CMK (cell line): ENCODE results near the gene KRTAP4-3.
"Not testable (repeated sequence)": the region's sequence is repeated elsewhere in the genome, so short reads cannot be mapped to it uniquely, and the experiment has no call there.

Source experiments
- DNase-seq: peaks from one replicate; pipeline ENCODE4 v3.0.0-alpha.2; 2010; ENCODE audit warnings: low read depth

KRTAP4-3 gene

GRCh38 chr17:41151525-41151924, 16.5 kb downstream of the KRTAP4-3 start:
- no peak for DNase-seq

DNA sequence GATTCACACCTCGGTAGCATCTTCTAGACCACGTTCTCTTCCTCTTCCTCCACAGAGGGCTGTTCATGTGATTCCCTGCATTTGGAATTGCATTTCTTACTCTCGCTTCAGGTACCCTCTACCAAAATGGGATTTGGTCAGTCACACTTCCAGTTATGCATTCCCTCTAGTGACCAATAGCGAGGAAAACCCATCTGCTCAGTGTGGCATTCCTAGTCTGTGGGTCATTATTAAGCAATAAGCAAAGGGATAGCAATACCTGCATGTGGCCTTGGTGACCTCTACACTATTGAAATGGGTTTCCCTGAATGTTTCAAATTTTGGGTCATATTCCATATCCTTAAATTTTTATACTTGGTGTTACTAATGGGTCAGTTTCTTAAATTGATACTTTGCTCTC, 18.0 kb downstream of the KRTAP4-3 start:
- no peak for DNase-seq

- DNase-seq = no peak
Measured at GRCh38 chr17:41149652-41149985, 18.4 kb downstream of the KRTAP4-3 start, which contains the start of gene KRTAP4-5. Gene KRTAP4-5 (minus strand): TSS chr17:41149825. CDS start chr17:41149767, 58 bp downstream.

- DNase-seq = not testable (repeated sequence)
Measured at GRCh38 chr17:41148971-41149651, 18.9 kb downstream of the KRTAP4-3 start.

DNA sequence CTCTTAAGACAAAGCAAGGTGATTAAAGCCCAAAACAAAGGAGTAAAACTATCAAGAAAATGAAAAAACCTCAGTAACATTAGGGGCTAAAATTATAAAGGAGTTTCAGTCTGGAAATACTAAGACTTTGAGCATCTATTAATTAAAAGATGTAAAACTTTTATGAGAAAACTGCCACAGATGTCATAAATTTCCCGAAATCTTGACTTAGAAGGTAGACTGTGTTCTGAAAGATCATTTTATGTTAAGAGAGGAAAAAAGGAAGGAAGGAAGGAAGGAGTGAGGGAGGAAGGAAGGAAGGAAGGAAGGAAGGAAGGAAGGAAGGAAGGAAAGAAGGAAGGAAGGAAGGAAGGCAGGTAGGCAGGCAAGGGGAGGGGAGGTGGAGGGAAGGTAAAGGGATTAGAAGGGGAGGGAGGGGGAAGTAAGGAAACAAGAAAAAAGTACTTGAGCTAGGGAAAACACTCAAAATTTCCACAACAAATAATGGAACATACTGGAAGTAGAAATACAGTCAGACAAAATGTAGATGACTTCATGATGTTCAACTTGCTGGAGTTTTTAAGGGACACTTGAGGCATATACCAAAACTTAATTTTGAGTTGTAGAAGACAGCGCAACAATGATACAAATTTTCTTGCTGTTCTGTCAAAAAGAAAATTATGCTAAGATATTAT, 20.4 kb downstream of the KRTAP4-3 start:
- DNase-seq = no peak

- DNase-seq = no peak
Measured at GRCh38 chr17:41145261-41145660, 22.8 kb downstream of the KRTAP4-3 start.

DNA sequence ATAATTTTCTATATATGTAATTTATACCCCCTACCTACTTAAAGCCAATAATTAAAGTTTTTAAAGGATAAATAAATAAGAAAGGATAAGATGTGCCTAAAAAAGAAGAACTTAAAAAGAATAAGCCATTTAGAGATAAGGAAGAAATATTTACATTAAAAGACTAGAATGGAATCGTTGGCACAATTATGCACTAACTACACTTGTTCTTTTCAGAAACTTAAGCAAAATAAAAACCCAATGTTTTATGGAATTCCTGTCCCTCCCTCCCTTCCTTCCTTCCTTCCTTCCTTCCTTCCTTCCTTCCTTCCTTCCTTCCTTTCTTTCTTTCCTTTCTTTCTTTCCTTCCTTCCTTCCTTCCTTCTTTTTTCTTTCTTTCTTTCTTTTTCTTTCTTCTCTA, 23.2 kb downstream of the KRTAP4-3 start:
- DNase-seq = no peak

- DNase-seq = no peak
Measured at GRCh38 chr17:41141361-41141760, 26.7 kb downstream of the KRTAP4-3 start.

DNA sequence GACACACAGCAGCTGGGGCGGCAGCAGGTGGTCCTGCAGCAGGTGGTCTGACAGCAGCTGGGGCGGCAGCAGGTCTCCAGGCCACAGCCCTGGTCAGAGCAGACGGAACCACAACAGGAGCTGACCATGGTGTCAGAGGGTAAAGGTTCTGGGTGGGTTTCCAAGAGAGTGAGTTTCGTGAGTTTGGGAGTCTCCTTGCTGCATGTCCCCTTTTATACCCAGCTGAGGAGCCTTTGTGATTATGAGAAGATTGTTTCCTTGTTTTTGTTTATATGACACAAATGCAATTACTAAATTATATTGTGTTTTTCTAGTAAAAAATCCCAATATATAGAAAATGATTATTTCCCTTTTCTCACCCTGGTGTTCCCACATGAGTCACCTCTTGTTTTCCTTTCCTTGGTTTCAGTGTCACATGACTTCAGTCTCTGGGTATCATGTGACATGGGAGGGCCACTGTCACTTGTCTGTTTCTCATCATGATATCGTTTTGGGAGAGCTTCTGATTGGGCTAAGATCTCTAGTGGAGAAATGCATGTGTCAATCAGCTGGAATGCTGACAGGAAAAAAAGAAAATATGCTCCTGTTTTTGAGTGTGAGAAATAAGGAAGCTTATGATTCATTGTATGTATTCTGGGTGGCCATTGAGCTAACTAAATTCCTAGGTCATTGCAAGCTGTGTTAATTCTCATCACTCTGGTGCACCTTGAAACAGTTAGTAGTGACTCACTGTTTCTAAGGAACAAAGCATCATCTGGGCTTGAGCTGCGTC, 27.5 kb downstream of the KRTAP4-3 start, which contains the start of gene KRTAP4-6:
TSS of gene KRTAP4-6 (minus strand) at position 185 of the 772 bp plus-strand sequence. CDS start at position 128, 57 bp downstream.
- DNase-seq = no peak

GRCh38 chr17:41139865-41140264, 28.2 kb downstream of the KRTAP4-3 start:
- not testable (repeated sequence) for DNase-seq

DNA sequence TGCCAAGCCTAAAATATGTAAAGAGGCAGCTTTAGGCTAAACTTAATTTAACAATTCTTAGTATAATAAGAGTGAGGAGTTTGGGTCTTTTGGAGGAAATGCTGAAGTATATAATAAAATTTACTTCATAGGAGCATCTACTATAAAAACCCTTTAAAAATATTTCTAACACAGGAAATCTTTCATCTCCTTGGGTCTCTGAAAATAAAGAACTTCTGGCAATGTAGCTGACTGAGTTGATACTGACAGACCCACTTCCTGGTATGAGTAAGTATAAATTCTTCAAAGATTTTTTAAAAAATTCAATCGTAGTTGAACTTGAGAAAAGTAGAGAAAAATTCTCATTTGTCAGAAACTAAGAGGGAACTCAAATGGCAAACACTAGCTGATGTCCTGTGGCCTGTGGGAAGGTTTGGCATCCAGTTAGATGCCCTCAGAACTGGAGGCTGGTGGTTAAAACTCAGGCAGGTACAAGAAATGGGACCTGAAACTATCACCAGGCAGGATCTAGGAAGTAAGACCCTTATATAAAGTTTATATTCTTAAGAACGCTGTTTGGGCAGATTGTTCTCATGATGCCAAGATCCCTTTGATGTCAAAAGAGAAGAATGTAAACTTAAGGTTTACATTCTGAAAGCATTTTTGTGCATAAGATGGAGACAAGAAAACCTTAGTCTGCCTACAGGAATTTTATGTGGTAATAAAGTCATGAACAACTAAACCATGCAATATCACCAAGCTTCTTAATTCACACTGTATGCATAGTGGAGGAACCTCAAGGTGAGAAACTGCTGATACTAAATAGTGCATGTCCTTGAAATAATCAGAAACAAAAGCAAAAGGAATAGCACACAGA, 33.9 kb downstream of the KRTAP4-3 start:
- DNase-seq = no peak

DNA sequence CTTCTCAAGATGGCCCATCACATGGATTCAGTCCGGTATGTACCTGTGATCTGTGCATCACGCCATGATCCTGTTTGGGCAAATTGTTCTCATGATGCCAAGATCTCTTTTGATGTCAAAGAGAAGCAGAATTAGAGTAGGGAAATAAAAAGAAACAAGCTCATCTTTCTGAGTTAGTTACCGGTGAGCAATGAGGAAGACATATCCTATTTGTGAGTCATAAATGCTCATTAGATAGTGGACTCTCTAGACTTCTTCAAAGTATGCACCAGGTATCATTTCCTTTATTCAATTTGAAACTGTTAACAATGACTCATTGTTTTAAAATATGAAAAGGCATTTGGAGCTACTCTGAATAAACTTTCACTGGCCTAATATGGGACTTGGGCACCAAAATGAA, 36.0 kb downstream of the KRTAP4-3 start:
- DNase-seq = no peak

DNA sequence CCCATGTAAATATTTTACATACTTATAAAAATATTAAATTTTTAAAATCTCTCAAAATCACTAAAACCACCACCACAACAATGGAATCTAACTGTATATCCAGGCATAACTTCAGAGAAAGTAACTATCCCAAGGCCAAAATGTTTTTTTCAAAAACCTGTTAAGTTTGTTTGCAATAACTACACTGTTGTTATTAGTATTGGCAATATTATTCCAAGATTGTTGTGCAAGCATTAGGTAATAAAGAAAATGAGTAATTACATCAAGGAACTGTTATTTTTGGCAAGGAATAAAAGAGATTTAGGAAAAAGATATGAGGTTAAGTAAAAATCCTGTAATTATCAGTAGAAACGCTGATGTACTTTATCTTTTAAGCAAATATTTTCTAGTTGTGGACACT, 40.6 kb downstream of the KRTAP4-3 start:
- no peak for DNase-seq

DNA sequence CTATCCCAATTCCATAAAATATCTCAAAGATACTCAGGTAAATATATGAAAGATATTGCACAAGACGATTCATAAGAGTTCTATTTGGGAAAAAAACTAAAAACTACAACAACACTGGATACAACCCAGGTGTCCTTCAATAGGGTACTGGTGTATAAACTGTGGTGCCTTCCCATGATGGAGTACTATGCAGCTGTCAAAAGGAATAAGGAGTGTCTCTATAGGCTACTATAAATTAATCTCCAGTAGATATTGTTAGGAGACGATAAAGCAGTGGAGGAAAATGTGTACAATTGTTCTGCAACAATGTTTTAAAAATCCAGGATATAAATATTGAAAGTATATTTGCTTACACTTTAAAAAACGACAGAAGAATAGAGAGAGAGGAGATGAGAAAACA, 41.6 kb downstream of the KRTAP4-3 start:
- DNase-seq = no peak

GRCh38 chr17:41125064-41125463, 43.0 kb downstream of the KRTAP4-3 start:
- no peak for DNase-seq

DNA sequence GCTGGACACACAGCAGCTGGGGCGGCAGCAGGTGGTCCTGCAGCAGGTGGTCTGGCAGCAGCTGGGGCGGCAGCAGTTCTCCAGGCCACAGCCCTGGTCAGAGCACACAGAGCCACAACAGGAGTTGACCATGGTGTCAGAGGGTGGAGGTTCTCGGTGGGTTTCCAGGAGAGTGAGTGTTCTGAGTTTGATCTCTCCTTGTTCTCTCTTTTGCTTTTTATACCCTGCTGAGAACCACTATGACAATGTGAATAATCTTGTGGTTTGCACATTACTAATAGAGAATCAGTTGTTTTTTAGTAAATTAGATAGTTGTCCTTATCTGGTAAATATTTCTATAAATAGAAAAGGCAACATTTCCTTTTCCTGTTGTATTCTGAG, 44.0 kb downstream of the KRTAP4-3 start, which contains the start of gene KRTAP4-12:
TSS of gene KRTAP4-12 (minus strand) at position 192 of the 381 bp plus-strand sequence. CDS start at position 132, 60 bp downstream.
- not testable (repeated sequence) for DNase-seq

GRCh38 chr17:41123292-41123990, 44.6 kb downstream of the KRTAP4-3 start:
- not testable (repeated sequence) for DNase-seq

DNA sequence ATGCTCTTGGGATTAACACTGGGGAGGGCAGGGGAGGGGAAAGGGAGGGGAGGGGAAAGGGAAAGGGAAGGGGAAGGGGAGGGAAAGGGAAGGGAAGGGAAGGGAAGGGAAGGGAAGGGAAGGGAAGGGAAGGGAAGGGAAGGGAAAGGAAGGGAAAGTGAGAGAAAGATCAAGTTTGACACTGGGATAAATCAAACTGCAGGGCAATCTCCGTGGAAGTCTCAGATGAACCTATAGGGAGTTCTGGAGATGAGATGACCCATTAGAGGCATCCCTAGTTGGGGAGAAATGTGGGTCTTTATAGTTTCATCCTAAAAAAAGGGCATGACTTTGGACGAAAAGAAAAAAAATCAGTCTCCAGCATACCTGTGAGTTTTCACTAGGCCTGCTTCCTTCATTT, 46.3 kb downstream of the KRTAP4-3 start:
- no peak for DNase-seq

DNA sequence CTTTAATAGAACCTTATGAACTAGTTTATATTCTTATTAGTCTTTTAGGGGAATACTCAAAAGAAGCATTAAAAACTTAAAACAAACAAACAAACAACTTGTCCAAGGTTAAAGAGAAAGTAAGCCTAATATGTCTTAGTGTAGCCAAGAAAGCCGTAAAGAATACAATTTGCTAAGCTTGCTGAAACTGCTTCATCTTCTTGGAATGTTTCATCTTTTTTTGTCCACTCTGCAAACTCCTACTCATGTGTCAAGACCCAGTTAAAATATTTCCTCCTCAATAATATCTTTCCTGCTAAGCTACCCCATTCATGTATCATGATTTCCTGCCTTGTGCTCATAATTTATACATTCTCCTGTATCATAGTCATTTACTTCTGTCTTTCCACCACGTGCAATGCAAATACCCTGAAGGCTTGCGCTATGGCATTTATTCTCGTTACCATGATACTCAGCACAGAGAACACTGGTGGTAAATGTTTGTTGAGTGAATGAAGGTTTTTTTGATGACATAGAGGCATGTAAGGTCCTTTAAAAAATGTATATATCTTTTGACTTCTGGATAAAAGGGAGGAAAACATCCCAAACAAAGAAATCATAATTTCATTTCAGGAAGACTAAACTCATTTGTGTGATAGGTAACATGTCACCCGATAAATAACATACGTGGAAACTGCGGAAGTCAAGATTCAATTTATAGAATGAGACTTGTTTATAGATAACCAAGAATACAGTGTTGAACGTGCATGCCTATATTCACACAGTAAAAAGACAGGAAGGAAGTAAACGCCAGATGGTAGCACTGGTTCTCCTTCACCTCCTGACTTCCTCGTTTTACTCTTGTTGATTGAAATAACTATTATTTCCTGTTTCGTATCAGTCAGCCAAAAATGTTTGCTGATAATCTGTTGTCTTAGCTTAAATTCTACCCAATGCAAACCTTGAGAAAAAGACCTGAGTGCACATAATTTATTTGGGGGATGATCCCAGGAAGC, 48.0 kb downstream of the KRTAP4-3 start:
- not testable (repeated sequence) for DNase-seq

GRCh38 chr17:41118721-41119120, 49.3 kb downstream of the KRTAP4-3 start:
- DNase-seq = no peak
